Smooth muscle cell of the brain vasculature (primary cell): Measurements from ENCODE around the gene MTHFSD.
"Not testable (repeated sequence)": the region's sequence is repeated elsewhere in the genome, so short reads cannot be mapped to it uniquely, and the experiment has no call there.

Experiments used
- DNase-seq: peaks from one replicate; pipeline ENCODE4 v3.0.0-alpha.2; 2012; ENCODE audit warnings: low read depth, low spot score

MTHFSD gene, protein sequence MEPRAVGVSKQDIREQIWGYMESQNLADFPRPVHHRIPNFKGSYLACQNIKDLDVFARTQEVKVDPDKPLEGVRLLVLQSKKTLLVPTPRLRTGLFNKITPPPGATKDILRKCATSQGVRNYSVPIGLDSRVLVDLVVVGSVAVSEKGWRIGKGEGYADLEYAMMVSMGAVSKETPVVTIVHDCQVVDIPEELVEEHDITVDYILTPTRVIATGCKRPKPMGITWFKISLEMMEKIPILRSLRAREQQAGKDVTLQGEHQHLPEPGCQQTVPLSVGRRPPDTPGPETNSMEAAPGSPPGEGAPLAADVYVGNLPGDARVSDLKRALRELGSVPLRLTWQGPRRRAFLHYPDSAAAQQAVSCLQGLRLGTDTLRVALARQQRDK

DNA sequence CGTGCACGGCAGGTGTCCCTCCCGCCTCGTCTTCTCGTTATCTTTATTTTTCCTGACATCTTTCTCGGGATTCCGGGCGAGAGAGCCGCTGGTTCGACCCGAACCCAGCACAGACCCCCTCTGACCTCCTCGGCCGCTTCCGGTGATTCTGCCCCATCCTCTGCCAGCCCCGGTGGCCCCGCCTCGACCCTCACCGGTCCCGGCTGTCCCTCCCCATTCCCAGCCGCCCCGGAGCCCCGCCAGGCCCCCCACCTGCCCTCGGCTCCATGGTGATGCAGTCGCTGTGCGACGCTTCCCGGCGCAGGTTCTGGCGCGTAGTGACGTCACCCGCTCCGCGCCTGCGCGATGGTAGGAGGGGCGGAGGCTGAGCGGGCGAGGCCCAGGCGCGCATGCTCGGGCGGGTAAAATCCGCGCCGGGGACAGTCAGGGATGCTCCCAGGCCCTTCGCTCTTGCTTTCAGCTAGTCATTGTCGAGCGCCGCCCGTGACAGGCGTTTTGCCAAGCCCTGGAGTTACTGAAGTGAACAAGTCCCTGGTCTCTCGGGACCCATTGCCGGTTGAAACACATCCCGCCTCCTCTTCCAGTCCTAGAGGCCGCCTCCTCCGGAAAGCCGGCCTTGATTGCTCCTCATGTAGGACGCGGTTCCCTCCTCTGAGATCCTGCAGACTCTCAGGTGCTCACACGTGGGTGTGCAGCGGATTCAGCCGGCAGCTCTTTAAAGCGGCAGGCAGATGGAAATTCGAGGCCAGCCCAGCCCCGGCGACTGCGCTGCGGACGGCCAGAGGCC is at the start of gene MTHFSD:
Gene MTHFSD (minus strand): TSS at position 319 of the 787 bp plus-strand sequence. CDS start 51 bp downstream, at position 268.
- peak; percentile 84 for DNase-seq

DNA sequence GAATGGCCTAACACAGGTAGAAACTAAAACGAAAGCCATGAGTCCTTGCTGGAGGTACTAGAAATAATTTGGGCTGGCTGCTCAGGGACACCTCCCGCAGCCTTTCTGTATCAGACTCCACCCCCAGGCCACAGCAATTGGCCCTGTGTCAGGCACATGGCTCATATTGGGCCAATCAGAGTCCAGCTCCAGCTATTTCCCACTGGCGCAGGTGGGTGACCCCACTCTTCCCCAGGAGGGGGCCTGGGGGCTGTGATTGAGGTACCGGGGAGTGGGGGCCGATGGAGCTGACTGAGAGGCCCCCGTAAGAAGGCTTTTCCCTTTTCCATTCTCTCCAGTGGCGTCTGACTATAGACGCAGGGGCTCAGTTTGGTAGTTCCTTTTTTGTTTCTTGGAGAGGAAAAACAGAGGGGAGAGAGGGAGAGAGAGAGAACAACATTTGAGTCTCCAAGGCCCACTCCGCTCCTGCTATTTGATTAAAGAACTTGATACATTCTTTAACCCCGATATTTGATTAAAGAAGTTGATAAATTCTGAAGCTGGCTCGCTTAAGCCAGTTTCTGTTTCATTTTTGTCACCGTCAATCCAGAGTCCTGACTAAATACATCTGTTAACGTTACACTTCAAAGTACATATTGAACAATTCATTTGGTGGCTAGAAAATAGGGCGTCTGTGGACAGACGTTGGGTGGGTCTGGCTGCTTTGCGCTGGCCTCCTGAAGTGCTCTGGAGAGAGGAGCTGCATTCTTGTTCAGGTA is 49.6 kb upstream of the MTHFSD start:
- no peak for DNase-seq

DNA sequence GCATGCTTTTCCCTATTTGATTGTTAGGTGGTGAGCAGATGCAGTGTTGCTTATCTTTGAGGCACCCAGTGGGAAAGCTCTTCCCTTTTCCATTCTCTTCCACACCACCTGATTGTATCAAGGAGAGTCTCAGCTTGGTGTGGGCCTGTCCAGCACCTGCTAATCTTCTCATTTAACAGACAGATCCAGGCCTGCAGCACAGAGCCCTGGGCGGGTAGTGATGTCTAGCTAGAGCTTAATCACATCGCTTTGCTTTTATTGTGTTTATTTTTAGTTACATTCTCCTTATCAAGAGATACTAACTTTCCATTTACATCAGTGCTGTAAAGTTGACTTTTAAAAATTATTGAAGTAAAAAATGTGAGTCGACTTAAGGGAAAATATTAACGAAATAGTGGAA is 47.5 kb upstream of the MTHFSD start:
- DNase-seq: no peak

DNA sequence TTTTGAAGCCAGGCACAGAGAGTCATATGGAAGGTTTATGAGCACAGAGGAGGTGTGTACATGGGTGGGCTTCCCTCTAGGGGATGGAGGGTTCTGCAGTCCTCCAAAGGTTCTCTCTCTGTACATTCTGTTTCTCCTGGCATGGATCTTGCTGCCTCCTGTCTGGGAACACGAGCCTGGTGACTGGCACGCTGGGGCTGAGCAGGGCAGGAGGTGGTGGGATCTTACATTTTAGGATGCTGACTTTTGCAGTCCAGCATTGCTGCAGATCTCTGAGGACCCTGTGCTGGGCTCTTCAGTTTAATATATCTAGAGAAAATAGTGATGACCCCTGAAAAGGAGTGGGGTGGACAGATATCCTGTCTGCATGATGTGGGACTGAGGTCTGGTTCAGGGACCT is 46.3 kb upstream of the MTHFSD start:
- no peak for DNase-seq

DNA sequence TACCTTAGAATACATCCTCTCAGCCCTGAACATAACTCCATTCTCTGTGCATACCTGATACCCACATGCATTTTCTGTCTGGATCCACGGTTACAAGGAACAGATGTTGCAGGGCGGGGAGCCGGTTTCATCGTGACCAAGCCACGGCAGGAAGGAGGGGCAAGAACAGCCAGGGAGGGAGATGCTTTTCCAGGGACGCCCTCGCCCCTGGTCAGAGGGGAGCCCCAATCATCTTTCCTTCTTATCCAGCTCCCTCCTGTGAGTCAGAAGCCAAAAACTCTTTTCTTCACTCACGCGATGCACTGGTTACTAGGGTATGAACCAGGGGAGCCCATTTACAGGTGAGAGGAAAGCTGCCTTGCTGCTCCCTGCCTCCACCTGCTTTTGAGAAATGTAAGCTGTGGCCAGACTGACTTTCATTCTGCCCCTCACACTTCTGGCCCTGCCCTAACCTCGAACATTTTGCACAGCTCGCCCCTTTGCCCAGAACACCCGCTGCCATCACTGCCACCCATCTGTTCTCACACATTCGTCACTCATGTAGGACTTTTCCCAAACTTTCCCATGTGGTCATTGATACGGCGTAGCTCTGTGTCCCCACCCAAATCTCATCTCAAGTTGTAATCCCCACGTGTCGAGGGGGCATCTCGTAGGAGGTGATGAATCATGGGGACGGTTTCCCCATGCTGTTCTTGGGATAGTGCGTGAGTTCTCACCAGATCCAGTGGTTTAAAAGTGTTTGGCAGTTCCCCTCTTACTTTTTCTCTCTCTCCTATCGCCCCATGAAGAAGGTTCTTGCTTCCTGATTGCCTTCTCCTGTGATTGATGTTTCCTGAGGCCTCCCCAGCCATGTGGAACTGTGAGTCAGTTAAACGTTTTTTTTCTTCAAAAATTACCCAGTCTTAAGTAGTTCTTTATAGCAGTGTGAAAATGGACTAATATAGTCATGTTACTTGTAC is 43.9 kb upstream of the MTHFSD start:
- no peak for DNase-seq

DNA sequence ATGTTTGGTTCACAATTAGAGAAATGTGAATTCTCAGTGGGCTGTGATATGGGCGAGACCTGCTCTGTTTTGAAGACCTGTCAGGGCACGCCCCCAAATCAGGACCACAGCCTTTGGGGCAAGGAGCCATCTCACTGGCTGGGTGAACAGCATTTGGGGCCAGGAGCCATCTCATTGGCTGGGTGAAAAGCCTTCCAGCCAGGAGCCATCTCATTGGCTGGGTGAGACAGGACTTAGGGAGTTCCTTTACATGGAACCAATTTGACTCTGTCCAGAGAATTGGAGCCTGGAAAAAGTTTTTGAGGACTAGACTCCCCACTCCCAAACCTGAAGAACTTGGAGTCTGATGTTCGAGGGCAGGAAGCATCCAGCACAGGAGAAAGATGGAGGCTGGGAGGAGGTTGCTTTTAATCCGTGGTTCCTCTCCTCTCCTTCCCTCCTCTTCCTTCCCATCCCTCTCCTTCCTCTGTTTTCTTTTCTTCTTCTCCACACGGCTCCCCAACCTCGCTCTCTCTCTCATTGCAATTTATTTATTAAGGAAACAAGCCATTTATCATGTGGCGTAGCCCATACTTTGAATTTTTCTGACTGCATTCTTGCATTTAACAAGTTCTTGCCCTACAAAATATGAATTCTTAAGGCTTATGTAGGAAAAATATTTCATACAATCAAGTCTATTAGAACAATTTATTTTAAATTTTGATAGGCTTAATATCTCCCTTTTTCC is 43.0 kb upstream of the MTHFSD start:
- no peak for DNase-seq

DNA sequence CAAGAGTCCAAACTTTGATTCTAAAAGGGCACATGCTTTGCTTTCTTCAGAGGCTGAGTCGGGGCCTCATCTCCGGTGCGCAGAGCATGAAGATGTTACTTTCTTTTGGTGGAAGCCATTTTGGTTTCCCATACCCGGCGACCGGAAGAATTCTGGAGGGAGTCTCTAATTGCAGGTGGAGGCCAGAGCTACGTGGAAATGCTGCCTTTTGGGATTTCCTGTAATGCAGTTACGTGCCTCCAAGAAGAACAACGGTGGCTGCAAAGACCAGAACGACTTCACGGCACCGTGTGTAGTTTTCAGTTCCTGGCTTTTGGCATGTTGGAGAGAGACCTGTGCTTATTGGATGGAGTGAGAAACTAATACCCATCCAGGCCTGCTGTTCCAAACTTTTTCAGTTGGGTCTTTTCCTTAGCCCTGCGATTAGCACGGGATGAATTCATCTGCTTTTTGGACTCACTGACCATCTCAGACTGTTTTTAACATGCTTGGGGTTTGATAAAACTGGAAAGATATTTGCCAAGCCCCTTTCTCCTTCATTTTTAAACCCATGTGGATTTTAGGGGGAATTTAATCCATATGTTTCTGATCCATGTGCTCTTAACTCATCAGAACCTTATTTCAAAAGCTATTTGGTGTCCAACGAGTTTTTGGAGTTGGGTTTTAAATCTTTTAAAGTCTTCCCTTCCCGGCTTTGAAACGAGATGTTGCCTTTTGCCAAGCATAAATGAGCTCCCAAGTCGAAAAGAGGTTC is 42.3 kb upstream of the MTHFSD start:
- DNase-seq: no peak

DNA sequence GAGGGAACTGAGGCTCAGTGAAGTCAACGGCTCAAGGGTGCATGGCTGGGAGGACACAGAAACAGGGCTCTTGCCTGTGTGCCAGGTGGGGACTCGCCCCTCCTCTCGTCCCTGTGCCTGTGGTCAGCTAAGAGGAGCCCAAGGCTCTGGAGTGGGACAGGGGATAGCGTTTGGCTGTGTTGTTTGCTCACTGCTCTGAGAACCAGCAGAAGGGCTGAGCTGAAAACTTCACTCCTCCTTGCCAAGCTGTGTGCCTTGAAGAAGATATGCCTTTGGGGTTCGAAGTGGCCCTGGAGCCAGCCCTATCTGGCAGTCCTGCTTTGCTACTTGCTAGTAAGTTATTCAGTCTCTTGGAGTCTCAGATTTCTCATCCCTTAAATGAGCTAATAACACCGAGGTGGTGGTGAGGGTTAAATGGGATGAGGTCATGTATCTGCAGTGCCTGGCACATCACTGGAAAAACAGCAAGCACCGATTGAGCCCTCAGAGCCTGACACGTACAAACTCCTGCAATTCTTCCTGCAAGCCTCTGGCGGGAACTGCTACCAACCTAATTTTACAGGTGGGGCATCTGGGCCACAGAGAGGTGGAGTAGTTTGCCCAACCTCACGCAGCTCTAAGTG is 41.1 kb upstream of the MTHFSD start:
- DNase-seq: no peak

DNA sequence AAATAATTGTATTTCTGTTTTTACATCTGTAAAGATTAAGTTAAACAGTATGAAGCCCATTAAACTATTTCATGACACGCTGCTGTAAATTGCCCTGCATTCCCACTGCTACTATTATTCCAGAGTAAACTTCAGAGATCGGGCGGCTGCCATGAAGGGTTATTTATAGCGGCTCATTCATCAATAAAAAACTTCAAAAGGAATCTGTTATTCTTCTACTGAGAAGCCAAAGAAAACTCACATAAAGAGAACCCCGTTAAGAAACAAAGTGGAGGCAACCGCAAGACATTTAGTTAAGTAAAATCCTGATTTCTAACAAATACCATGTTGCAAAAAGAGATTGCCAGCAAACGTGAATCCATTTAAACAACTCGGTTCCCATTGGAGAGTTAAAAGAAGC is 39.7 kb upstream of the MTHFSD start:
- DNase-seq: no peak

DNA sequence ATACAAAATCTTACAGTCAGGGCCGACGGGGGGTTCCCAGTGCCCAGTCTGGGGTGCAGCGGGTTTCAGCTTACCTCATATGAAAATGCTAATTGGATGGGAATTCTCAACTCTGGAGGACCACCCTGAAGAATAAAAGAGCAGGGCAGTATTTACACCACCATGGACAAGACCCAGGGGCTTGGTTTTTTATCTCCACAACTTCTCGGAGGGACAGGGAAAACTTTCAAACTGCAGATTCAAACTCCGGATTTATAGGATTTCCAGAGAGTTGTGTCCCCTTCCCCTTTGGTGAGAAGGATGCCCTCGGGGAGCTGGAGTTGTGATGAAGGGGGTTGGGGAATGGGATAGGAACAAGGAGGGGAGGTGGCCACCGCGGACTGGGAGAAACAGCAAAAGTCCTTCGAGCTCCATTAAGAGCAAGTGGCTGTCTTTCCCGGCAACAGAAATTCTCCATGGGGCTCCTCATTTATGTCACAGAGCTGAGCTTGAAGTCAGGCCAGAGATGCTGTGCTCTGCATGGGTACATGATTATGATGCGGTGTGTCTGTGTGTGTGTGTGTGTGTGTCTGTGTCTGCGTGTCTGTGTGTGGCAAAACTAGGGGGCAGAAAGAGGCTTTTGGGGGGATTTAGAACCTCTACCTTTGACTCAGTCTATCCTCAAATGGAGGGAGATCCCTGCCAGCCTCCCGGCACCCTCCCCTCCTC is 39.0 kb upstream of the MTHFSD start:
- DNase-seq: no peak

DNA sequence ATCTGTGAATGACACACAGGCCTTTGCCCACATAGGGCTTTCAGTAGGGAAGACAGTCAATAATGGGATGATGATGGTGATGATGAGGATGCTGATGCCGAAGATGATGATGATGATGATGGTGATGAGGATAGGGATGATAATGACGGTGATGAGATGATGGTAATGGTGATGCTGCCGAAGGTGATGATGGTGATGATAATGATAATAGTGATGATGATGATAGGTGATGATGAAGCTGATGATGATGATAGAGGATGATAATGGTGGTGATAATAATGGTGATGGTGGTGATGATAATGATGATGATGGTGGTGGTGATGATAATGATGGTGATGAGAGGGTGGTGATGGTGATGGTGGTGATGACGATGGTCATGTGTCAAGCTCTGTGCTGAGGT is 36.2 kb upstream of the MTHFSD start:
- no peak for DNase-seq

DNA sequence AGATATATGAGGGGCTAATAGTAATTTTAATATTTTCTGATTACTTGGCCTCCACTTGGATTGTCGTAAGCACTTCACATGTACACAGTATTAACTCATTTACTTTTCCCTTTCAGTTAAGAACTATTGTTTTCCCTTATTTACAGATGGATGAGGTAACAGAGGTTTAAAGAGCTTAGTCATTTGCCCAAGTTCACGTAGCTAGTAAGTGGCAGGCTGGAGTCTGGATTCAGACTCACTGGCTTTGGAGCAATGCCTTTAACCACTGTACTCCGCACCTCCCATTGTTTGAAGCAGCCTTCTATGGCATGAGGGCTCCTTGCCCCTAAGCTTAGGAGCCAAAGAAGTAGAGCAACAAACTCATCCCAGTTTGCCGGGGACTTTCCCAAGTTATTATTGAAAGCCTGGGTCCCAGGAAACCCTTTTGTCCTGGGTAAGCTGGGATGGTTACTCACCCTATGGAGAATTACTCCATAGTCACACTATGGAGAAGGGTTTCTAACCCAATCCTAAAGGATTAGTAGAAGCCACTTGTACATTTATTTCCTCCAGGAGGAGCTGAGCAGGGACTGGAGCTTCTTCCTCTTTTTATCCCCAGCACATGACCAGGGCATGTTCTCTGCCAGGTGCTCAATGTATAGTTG is 35.6 kb upstream of the MTHFSD start:
- DNase-seq: no peak

DNA sequence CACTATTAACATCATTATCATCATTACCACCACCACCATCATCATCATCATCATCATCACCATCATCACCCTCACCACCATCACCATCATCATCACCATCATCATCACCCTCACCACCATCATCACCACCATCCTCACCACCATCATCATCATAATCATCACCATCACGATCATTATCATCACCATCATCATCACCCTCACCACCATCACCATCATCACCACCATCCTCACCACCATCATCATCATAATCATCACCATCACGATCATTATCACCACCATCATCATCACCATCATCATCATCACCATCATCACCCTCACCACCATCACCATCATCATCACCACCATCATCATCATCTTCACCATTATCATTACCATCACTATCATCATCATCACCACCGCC is 32.9 kb upstream of the MTHFSD start:
- not testable (repeated sequence) for DNase-seq

DNA sequence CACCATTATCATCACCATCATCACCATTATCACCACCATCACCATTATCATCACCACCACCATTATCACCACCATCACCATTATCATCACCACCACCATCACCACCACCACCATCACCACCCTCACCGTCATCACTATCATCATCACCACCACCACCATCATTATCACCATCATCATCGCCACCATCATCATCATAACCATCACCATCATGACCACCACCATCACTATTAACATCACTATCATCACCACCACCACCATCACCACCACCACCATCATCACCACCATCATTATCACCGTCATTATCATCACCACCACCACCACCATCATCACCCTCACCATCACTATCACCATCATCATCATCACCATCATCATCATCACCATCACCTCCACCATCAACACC is 32.5 kb upstream of the MTHFSD start:
- no peak for DNase-seq

DNA sequence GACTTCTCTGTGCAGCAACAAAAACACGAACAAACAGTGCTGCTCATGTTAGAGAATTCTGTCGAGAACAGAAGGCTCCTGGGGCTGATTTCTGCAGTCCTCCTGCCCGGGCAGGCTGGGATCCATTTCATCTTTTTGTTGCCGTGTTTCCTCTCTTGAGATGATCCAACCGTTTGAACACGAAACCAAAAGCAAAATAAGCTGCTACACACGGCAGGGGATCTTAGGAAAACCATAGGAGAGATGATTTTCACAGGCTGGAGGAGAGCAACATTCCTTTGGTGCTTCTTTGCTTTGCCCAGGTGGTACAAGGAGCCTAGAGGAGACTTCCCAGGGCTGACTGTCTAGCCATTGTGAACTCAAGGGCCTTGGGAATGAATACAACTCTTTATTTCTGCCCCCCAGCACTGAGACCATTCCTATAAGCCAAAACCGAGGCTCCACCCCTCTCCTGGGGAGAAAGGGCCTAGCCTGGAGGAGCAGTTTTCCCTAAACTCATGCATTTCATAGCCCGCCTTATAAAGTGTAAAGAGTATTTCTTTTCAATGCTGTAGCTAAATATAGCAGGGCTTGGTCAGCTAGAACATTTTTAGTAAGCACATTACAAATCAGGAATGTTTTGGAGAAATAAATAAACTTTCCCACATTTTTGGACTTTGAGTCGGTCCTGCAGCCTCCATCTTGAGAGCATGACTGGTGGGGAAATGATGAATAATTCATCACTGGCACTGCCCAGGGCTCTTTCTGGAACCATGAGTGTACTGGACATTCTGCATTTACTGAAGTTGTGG is 31.0 kb upstream of the MTHFSD start:
- DNase-seq: peak; percentile 92

DNA sequence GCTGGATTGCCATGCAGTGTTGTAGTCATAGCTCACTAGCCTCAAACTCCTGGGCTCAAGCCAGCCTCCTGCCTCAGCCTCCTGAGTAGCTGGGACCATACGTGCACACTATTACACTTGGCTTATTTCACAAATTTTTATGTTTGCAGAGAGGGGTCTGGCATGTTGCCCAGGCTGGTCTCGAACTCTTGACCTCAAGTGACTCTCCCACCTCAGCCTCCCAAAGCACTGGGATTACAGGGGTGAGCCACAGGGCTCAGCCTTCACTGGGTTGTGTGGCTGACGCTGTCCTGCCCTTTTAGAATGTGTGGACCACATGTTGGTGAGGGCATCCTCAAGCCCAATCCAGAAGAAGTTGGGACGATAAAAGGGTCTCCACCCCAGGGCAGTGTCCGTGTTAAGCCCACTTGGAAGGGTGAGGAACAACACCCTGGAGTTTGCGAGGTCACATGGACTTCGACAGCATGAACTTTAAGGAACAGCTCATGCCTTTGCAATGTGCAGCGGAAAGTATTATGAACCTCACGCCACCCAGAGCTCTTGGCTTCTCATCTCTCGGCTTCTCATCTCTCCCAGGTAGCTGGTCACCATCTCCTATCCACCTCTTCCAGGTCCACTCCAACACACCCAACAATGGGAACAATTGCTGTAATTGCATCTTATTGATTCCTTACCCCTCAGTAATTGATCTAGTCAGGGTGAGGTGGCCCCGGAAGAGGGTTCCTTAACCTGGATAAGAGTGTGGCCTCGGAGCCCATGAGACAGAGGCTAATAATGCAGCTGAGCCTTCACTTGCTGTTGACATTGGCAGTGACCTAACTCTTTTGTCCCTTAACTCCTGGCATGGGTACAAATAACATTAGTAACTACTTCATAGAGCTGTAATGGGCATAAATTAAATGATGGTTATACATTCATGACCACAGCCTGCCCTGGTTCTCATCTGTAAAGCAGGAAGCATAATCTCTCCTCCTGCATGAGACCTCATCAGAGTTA is 30.0 kb upstream of the MTHFSD start:
- no peak for DNase-seq
